CD4-positive, alpha-beta T cell treated with Interleukin-1 beta for 1 hour (primary cell): ENCODE results near the gene RBM4B.
"Not testable (repeated sequence)": the region's sequence is repeated elsewhere in the genome, so short reads cannot be mapped to it uniquely, and the experiment has no call there.

Source experiments
- DNase-seq, 2 donors: peaks; one replicate each; pipeline ENCODE4 v3.0.0-alpha.2; 2020 to 2022

Gene RBM4B

DNA sequence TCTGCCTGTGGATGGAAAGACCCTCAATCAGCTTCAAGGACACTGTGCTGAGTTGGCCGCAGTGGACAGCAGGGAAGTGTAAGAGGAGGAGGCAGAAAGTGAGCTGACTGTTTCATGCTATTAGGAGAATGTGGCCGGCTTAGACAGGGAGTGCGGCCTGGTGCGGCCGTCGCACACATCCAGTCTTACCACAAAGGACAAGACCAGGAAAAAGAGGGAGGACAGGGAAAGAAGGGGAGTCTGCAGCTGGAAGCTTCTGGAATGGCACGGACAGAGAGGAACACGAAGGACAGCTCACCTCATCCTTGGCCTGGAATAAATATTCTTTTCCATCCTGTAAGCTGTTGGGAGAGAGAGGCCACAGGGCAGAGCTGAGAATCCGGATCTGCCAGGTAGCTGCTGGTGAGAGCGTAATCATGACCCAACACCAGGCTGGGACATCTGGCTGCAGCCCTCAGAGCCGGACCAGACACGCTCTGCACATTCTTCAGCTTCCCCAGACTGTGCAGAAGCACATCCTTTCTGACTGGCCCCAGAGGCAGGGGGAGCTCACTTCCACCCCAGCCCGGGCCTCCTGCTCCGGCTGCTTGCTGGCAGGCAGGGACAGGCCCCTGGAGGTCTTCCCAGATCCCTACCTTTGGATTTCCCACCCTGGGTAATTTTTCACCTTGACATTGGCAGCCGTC is 8.6 kb upstream of the RBM4B start:
- no peak for DNase-seq

GRCh38 chr11:66685276-66686099 is 7.8 kb upstream of the RBM4B start:
- no peak for DNase-seq

DNA sequence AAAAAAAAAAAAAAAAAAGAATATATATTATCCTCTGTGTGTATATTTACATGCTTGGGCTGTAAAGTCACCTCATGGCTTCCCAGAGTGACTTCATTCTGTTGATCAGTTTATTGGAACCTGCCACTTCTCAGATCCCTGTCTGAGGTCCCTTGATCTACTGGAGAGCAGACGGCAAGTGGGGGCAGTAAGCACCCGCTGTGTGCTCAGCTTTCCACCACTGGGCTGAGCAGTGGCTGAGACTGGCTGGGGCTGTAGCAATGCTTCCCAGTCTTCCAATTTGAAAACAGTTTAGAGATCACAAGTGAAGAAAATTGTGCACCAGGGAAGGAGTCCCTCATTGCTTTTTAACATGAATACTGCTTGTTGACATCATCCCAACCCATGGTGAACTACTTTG is 6.9 kb upstream of the RBM4B start:
- DNase-seq = no peak

GRCh38 chr11:66683877-66684276 is 6.2 kb upstream of the RBM4B start:
- DNase-seq = no peak

- DNase-seq = no peak
Measured at GRCh38 chr11:66680966-66681645, 3.4 kb upstream of the RBM4B start.

DNA sequence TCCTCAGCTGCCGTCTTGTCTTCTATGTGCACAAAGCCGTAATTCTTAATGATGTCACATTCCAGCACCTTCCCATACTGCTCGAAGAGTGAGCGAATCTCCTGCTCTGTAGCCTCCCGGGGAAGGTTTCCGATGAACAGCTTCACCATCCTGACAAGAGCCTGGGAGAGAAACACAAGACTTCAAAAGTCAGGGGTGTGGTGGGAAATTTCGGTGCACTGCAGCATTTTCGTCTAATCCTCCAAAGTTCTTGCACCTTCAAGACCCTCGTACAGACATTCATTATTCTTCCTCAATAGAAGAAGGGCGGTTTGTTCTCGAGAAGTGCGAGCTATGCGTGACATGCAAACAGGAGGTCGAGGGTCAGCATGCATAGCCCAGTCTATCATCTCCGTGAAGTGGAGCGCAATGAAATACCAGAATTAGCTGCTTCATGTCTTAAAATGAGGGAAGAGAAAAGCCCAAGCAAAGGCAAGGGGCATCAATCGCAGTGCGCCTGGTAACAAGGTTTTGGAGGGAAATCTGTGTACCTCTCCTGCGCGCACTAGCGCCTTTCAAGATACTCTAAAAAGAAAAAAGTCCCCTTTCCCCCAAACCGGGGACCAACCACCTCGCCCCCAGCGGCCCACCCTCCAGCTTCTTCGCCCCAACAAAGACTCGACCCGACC is 622 bp downstream of the RBM4B start:
- DNase-seq = no peak

DNA sequence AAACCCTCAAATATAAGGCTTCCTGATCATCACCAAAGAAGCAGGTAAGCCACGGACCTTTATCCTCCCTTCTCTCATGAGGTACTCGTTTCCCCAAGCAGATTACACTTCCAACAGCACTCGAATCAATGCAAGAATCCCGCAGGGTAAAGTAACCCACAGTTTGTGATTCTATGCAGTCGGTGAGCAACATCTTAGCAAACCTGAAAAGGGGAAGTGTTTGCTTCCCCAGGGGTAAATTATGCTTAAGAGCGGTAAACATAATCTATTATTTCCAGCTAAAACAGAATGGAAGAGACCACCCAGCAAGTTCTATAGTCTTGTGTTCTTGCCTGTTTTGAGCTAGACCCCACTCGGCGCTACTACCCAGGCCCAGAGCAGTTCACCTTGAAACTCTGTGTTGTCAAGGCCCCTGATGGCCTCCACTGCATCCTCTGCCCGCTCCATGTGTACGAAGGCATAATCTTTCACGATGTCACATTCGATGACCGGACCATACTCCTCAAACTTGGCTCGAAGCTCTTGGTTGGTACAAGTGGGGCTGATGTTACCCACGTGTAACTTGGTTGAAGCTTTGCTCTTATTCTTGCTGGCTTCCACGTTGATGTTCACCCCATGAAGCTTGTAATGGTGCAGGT is 1.3 kb downstream of the RBM4B start:
- DNase-seq = no peak

DNA sequence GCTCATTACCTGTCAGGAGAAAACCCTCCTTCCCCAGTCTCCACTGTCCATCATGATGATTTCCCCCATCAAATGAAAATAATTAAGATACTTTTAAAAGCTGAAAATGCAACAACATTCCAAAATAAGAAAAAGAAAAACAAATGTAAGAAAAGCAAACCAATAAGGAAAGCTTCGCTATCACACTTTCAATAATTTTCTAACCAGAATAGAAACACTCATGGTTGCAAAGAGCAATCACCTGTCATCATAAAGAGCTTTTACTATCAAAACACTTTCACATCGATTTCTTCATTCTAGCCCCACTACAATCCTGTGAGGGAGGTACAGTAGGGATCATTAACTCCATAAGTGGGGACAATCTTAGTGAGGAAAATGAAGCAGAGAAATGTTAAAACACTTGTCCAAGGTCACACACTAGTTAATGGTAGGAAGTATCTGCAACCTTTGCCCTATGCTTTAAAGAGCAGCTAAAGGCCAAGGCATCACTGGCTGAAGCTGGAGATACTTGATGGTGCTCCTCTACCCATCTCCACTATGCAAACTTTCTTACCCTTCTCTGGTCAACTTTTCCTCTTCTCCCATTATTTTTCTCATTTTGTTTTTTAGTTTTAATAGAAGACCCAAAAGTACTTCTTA is 2.6 kb downstream of the RBM4B start:
- DNase-seq = no peak

GRCh38 chr11:66670816-66671215 is 6.9 kb downstream of the RBM4B start:
- no peak for DNase-seq

DNA sequence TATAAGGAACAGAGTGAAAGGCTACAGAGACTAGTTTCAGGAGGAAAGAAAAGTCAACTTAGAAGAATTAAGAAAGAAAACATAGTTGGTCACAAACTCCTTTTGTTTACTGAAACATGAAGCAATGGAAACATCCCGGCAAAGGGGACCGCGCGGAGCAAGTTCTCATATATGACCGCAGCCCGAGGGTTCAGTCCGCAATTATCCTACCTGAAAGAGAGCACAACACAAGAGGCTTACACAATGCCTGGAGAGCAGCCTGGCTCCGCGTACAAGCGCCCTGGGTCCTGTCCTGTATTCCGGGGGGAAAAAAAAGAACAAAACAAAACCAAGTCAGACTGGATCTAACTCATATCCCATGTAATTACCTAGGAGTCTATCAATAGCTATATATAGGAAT is 12.3 kb downstream of the RBM4B start:
- DNase-seq = no peak

- no peak for DNase-seq
Measured at GRCh38 chr11:66663741-66664296, 13.9 kb downstream of the RBM4B start.

- DNase-seq = no peak
Measured at GRCh38 chr11:66659763-66660162, 17.9 kb downstream of the RBM4B start.

DNA sequence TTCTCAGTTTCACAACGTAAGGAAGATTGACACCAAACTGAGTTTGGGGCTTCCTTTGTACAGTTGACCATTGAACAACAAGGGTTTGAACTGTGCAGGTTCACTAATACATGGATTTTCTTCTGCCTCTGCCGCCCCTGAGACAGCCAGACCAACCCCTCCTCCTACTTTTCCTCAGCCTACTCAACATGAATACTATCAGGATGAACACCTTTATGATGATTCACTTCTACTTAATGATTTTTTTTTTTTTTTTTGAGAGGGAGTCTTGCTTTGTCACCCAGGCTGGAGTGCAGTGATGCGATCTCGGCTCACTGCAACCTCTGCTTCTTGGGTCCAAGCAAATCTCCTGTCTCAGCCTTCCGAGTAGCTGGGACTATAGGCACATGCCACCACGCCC is 24.6 kb downstream of the RBM4B start:
- DNase-seq = no peak

GRCh38 chr11:66652651-66653050 is 25.0 kb downstream of the RBM4B start:
- no peak for DNase-seq

DNA sequence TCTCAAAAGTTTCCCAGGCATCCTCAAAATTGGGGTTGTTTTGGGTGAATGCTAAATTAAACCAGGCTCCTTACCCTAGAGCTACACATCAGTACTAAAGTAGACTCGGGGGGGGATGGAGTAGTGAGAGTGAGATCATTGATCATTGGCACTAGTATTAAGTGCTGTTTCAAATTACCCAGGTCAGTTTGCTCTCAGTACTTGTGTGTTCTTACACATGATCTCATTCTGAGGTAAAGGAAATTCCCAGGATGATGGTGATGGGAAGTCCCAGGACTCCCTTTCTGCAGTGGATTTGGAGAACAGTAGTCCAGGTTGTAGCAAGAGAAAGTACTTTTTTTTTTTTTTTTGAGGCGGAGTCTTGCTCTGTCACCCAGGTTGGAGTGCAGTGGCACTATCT is 26.7 kb downstream of the RBM4B start:
- DNase-seq = no peak

DNA sequence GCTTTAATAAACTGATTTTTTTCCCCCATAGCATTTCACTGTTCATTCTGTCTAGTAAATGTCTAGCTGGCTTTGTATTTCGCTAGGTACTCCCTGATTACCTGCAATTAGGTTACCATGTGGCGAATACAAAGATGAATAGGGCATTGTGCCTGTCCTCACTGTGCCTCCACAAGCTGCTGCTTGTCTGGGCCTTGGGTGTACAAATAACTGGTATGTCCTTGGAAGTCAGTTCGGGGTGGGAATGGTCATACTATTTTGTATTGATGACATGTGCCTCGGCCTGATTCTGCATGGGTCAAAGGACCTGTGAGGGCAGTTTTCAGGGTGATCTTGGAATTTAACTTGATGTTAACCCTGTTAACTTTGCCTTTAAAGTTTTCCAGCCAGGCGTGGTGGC is 27.8 kb downstream of the RBM4B start:
- DNase-seq = no peak

DNA sequence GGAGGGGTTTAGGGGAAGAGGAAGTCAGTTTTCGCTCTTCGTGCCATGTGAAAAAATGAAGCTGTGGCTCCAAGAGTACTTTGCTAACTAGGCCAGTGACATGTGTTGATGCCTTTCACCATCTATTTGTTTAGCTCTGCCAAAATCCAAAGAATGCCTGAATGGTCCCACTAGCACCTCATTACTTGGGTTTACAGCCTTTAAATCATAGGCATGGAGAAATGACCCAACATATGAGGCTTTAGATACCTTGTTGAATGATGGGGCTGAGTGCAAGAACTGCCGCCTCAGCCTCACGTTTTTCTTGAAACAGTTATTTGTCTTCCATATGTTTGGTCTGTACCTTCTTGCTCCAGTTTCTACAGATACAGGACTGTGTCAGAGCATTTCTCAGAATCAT is 30.9 kb downstream of the RBM4B start:
- no peak for DNase-seq

DNA sequence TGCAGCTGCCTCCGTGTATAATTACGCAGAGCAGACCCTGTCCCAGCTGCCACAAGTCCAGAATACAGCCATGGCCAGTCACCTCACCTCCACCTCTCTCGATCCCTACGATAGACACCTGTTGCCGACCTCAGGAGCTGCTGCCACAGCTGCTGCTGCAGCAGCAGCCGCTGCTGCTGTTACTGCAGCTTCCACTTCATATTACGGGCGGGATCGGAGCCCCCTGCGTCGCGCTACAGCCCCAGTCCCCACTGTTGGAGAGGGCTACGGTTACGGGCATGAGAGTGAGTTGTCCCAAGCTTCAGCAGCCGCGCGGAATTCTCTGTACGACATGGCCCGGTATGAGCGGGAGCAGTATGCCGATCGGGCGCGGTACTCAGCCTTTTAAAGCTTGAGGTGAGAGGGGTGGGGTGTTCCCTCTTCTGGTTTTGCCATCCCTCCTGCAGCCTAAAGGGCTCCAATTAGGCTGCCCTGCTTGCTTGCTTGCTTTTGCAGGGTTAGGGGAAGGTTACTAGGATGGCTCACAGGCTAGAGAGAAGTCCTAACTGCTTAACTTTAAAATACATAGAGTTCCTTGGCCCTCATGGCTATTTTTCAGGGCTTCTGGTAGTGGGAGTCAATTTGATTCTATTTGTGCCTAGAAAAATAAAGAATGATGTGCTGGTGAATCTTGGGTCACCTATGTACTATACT is 33.8 kb downstream of the RBM4B start:
- no peak for DNase-seq

GRCh38 chr11:66641834-66642233 is 35.9 kb downstream of the RBM4B start:
- no peak for DNase-seq

GRCh38 chr11:66639814-66640340 is 37.8 kb downstream of the RBM4B start:
- not testable (repeated sequence) for DNase-seq
